Endodermal cell (in vitro differentiated cells): ENCODE measurements around the gene KIAA1958. TPM values are rescaled to one million over a fixed set of nuclear protein-coding genes. Genes with fewer than 3 reads are reported as not detected.

ENCODE experiments used
- DNase-seq: peaks from one replicate; pipeline ENCODE4 v3.0.0-alpha.2; 2017
- H3K27ac ChIP-seq: 2 replicates; pipeline ENCODE4 v1.5.1; 2013; ENCODE audit warnings: mild to moderate bottlenecking, low read depth, low read length, moderate library complexity
- H3K27me3 ChIP-seq: 2 replicates; pipeline ENCODE4 v1.6.1; 2013; ENCODE audit warnings: mild to moderate bottlenecking, low read length, moderate library complexity; ENCODE audit not compliant: insufficient read depth, control insufficient read depth, poor library complexity, severe bottlenecking
- H3K36me3 ChIP-seq: 2 replicates; pipeline ENCODE4 v1.7.0; 2013; ENCODE audit warnings: mild to moderate bottlenecking, low read length, moderate library complexity; ENCODE audit not compliant: control insufficient read depth, insufficient read depth
- H3K4me1 ChIP-seq: one replicate; pipeline ENCODE4 v1.7.0; 2013; ENCODE audit warnings: low read length; ENCODE audit not compliant: control insufficient read depth, insufficient read depth
- H3K4me3 ChIP-seq: 2 replicates; pipeline ENCODE4 v1.5.1; 2013; ENCODE audit warnings: mild to moderate bottlenecking, low read length, moderate library complexity
- H3K9ac ChIP-seq: 2 replicates; pipeline ENCODE4 v1.6.1; 2013; ENCODE audit warnings: mild to moderate bottlenecking, low read length, moderate library complexity; ENCODE audit not compliant: poor library complexity, severe bottlenecking; ENCODE audit errors: extremely low read depth
- H3K9me3 ChIP-seq: 2 replicates; pipeline ENCODE4 v1.6.1; 2013; ENCODE audit warnings: mild to moderate bottlenecking, low read length, moderate library complexity; ENCODE audit not compliant: control insufficient read depth
- H3K27ac Mint-ChIP-seq: 2 replicates; pipeline ENCODE4 v1.8.0; 2020; ENCODE audit warnings: mixed read lengths
- H3K27me3 Mint-ChIP-seq: 2 replicates; pipeline ENCODE4 v1.8.0; 2021; ENCODE audit warnings: mild to moderate bottlenecking, mixed read lengths; ENCODE audit not compliant: insufficient read depth
- H3K36me3 Mint-ChIP-seq: 2 replicates; pipeline ENCODE4 v1.8.0; 2020; ENCODE audit warnings: low read depth, mixed read lengths
- H3K4me1 Mint-ChIP-seq: 2 replicates; pipeline ENCODE4 v1.8.0; 2020; ENCODE audit warnings: mixed read lengths
- H3K4me3 Mint-ChIP-seq: 2 replicates; pipeline ENCODE4 v1.8.0; 2020; ENCODE audit warnings: mild to moderate bottlenecking, moderate library complexity, mixed read lengths
- H3K9me3 Mint-ChIP-seq: 2 replicates; pipeline ENCODE4 v1.8.0; 2020; ENCODE audit warnings: mild to moderate bottlenecking, mixed read lengths
- WGBS, 2 experiments: methylation state at CpG; one replicate each; pipeline versions ENCODE4 v1.1.5 to v1.1.7; 2013; ENCODE audit warnings: missing lambda C conversion rate in 2 of 2, mixed read lengths in 1 of 2; ENCODE audit not compliant: insufficient coverage in 1 of 2, insufficient read length in 1 of 2; 5-methylcytosine and 5-hydroxymethylcytosine counted together
- total RNA-seq, 2 donors: library from RNA; stranded (reverse); fragmentation: NEBNext Ultra II Directional in 1 of 2; extraction: Animal tissue kit (Norgen Biotek cat#: 25700) in 1 of 2; gene quantifications; 2 replicates in 1 of 2; 3 replicates in 1 of 2; pipeline ENCODE4 v1.2.1, GENCODE V29; 2021
- TF ChIP-seq, protein P1 (sequence below): fragments of 200-600 bp; sonication (generic); conservative IDR thresholded peaks from 2 replicates; pipeline ENCODE4 v1.5.0; 2021; ENCODE audit warnings: antibody characterized with exemption, mild to moderate bottlenecking

KIAA1958 gene
- total RNA-seq, 2 donors from 2014 or later, result 44.6 to 50.9 TPM

DNA sequence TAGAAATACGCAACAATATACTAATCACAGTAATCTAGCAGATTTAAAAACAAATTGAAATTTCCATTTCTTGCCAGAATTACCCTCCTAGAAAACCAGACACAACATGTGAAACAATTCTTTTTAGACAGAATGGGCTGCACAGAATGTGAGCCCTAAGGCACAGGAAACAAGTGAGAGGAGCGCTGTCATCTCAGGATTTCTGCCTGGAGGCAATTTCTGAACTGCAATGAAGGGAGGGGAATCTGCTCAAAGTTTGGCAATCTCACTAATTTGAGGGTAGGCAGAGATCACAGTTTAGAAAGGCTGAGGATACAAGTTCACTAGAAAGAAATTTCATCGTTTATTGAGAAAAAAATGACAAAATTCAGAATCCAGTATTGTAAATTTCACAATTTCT lies 161.0 kb downstream of the KIAA1958 start:
- Mint-ChIP-seq H3K4me1 (no peaks in the 10 kb centered on the region), H3K27me3 (no peaks in the 10 kb centered on the region), H3K27ac (no peak overlapping the region), H3K9me3 (peaks cover 16% of the 10 kb centered on the region), H3K36me3 (peaks cover 58% of the 10 kb centered on the region), H3K4me3 (no peak overlapping the region)
- Histone ChIP-seq H3K36me3 (peaks cover 30% of the 10 kb centered on the region), H3K9ac (no peak overlapping the region), H3K27me3 (no peaks in the 10 kb centered on the region), H3K4me3 (no peak overlapping the region), H3K4me1 (no peaks in the 10 kb centered on the region), H3K9me3 (peaks cover 29% of the 10 kb centered on the region), H3K27ac (no peak overlapping the region)
- WGBS, 2 experiments, result 89 to 92% methylated on average over 3 of the region's 3 CpGs
- no peak for DNase-seq
- TF ChIP-seq, protein P1, sequence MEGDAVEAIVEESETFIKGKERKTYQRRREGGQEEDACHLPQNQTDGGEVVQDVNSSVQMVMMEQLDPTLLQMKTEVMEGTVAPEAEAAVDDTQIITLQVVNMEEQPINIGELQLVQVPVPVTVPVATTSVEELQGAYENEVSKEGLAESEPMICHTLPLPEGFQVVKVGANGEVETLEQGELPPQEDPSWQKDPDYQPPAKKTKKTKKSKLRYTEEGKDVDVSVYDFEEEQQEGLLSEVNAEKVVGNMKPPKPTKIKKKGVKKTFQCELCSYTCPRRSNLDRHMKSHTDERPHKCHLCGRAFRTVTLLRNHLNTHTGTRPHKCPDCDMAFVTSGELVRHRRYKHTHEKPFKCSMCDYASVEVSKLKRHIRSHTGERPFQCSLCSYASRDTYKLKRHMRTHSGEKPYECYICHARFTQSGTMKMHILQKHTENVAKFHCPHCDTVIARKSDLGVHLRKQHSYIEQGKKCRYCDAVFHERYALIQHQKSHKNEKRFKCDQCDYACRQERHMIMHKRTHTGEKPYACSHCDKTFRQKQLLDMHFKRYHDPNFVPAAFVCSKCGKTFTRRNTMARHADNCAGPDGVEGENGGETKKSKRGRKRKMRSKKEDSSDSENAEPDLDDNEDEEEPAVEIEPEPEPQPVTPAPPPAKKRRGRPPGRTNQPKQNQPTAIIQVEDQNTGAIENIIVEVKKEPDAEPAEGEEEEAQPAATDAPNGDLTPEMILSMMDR, result no peak

DNA sequence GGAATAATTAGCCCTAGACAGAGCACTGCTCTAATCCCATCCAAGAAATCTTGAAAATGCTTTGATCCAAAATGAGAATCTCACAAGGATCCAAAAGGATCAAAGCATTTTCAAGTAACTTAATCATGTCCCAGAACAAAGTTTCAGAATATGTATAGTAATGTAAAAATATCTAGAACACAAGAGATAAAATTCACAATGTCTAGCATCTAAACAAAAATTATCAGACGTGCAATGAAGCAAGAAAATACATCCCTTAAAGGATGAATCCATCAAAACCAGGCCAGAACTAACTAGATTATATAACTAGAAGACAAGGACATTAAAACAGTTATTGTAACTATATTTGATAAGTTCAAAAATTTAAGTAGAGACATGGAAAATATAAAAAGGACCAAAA lies 162.0 kb downstream of the KIAA1958 start:
- H3K9ac ChIP-seq, result no peak overlapping the region
- Mint-ChIP-seq H3K27ac (no peak overlapping the region), H3K27me3 (no peaks in the 10 kb centered on the region), H3K4me1 (peaks cover under 1% of the 10 kb centered on the region), H3K4me3 (no peak overlapping the region), H3K9me3 (peaks cover 16% of the 10 kb centered on the region), H3K36me3 (peaks cover 62% of the 10 kb centered on the region)
- no peaks in the 10 kb centered on the region for H3K27me3 ChIP-seq
- peaks cover 29% of the 10 kb centered on the region for H3K9me3 ChIP-seq
- WGBS, 2 experiments, result 100% methylated on average over 1 of the region's 1 CpG; no CpG with 5 or more reads in 1 of the 2 experiments
- H3K4me1 ChIP-seq, result no peaks in the 10 kb centered on the region
- H3K27ac ChIP-seq, result no peak overlapping the region
- H3K36me3 ChIP-seq, result peaks cover 30% of the 10 kb centered on the region
- no peak overlapping the region for H3K4me3 ChIP-seq
- DNase-seq, result no peak
- TF ChIP-seq, protein P1, result no peak

DNA sequence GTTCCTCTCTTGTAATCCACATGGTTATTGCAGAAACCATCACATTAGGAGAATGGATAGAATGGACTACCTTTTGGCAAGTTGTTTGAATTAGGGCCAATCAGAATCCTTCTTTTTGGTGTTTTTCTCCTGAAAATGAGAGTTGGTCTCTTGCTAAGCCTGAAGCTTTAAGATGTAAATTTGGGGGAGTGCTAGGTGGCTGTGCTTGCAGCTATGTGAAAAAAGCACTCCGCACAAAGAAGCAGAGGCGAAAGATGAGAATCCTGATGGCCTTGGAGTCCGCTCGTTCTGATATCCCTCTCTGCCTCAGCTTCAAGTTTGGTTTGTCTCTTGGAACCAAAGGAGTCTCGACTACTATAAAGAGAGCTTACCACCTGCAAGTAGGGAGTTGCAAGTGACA lies 167.7 kb downstream of the KIAA1958 start:
- Histone ChIP-seq H3K9me3 (peaks cover 10% of the 10 kb centered on the region), H3K4me3 (no peak overlapping the region), H3K9ac (no peak overlapping the region), H3K27me3 (no peaks in the 10 kb centered on the region), H3K36me3 (peaks cover 6% of the 10 kb centered on the region), H3K4me1 (no peaks in the 10 kb centered on the region), H3K27ac (no peak overlapping the region)
- TF ChIP-seq, protein P1, result no peak
- peaks cover 7% of the 10 kb centered on the region for H3K4me1 Mint-ChIP-seq
- peaks cover 5% of the 10 kb centered on the region for H3K9me3 Mint-ChIP-seq
- no peak overlapping the region for H3K27ac Mint-ChIP-seq
- no peak overlapping the region for H3K4me3 Mint-ChIP-seq
- H3K36me3 Mint-ChIP-seq, result peaks cover 33% of the 10 kb centered on the region
- DNase-seq, result peak; percentile 61
- 81 to 86% methylated on average over 3 to 5 of the region's 5 CpGs for WGBS, 2 experiments
- no peaks in the 10 kb centered on the region for H3K27me3 Mint-ChIP-seq
